GM18868 (cell line): ENCODE measurements around the gene OPA3.

Experiments
- ATAC-seq: cut with Tn5 transposase; IDR thresholded peaks from one replicate; pipeline ENCODE4 v1.9.1; 2021; ENCODE audit warnings: mild to moderate bottlenecking, moderate library complexity; ENCODE audit not compliant: unreplicated experiment

OPA3 gene

GRCh38 chr19:45568732-45569131, 15.9 kb downstream of the OPA3 start:
- no peak for ATAC-seq

- ATAC-seq: no peak
These were observed 17.0 kb downstream of the OPA3 start for GRCh38 chr19:45567609-45568008.

DNA sequence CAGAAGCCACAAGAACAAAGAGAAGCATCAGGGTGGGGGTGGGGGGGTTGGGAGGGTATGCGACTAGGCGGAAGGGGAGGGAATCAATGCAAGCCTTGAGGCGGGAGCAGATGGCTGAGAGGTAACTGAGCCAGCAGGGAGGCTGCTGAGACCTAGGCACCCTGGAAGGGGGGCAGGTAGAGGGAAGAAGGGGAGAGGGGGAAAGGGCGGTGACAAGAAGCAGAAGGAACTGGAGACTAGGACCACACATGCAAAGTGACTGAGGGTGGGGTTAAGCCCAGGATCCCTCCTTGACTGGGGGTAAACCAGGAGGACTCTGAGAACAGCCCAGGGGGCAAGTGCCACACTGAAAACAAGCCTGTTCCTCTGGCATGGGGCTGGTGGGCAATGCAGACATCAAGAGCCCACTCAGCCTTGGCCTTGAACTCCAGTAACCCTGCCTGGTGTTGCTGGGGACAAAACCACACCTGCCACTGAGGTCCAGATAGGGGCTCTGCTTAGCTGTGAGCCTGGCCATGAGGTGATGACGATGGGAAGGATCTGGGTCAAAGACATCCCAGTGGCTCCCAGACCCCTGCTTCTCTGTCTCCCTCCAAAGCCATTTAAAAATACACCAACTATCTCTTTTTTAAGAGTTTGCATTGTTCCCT, 20.3 kb downstream of the OPA3 start:
- no peak for ATAC-seq

DNA sequence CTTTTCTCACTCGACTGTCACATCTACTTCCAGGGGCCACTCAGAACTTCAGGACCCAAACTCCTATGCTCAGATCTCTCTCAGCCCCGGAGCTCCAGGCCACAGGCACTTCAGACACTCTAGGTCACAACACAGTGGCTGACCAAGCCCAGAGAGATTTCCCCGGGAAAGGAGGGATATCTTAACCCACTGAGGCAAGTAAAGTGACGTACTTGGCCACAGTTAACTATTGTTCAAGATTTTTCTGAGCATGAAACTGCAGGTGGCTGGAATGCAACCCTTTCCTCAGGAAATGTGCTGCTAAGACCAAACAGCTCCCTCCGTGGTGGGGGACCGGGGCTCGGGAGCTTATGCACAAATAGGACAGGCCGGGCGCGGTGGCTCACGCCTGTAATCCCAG, 23.9 kb downstream of the OPA3 start:
- no peak for ATAC-seq

GRCh38 chr19:45560038-45560437, 24.6 kb downstream of the OPA3 start:
- no peak for ATAC-seq

GRCh38 chr19:45558399-45558878, 26.2 kb downstream of the OPA3 start:
- no peak for ATAC-seq

DNA sequence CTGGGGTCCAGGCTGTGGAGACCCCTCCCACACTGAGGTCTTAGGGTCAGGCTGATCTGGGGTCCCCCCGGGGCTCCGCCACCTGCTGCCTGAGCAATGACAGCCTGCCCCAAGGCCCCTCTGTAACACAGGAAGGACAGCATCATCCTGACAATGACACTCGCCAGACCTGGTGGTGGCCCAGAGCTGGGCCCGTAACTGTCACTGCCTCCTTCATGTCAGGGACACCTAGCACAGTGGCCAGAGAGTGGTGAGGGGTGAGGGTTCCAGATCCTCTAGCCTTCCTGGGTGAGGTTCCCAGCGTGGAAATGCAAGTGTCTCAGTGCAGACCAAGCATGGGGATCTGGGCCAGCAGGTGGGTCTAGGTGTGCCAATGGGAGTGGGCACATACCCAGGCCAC, 27.8 kb downstream of the OPA3 start:
- no peak for ATAC-seq

GRCh38 chr19:45554481-45554880, 30.1 kb downstream of the OPA3 start:
- no peak for ATAC-seq

GRCh38 chr19:45553464-45553863, 31.1 kb downstream of the OPA3 start:
- ATAC-seq: no peak

DNA sequence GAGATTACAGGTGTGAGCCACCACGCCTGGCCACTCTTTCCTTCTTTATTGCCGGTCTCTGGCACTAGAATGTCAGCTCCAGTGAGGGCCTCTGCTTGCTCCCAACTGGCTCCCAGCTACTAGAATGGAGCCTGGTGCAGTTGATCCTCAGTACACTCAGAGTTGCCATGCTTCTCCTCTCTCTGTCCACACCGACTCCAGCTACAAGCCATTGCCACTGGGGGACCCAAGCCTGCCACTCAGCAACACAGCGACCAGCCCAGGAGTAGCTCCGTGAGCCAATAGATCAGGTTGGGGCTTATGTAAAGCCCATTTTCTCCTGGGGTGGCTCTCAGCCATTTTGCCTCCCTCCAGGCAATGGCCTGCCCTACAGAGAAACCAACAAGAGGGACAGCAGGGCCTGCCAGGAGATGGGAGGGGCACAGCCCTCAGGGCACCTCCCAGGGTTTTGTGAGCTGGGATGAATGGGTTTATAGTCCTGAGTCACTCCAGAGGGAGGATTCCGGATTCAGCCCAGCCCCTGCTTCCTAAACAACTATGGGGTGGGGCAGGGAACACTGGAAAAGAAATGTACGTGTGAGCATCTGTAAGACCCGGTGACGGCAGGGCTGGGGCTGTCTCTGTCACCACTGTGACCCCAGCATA, 36.5 kb downstream of the OPA3 start:
- ATAC-seq: no peak

GRCh38 chr19:45547211-45547770, 37.3 kb downstream of the OPA3 start:
- ATAC-seq: no peak

DNA sequence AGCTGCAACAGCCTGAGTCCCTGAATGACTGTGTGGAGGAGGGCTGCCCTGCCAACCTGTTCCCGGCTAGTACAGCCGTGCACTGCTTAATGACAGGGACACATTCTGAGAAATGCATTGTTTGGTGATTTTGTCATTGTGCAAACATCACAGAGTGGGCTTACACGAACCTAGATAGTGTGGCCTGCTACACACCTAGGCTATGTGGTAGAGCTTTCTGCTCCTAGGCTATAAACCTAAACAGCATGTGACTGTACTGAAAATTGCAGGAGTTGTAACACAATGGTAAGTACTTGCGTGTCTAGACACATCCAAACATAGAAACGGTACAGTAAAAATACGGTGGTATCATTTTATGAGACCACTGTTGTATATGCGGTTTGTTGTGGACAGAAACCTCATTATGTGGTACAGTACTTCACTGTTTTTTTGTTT, 42.4 kb downstream of the OPA3 start:
- ATAC-seq: no peak

GRCh38 chr19:45539459-45539858, 45.1 kb downstream of the OPA3 start:
- no peak for ATAC-seq

DNA sequence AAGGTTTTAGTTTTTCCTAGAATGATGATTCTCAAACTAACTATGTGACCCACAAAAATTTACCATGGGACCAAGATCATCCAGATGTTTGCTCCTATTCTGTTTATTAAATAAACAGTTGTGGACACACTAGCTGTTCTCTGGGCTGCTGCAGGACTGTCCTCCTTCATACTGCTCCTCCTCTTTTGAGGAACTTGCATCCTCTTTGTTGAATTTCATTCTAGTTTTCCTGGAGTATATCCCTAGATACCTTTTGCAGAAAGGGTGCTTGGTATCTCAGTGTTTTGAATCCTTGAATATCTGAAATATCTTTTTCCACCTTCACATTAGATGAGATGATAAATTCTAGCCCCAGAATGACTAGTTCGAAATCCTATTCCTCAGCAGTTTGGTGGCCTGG, 53.3 kb downstream of the OPA3 start:
- ATAC-seq: no peak

GRCh38 chr19:45529420-45529785, 55.2 kb downstream of the OPA3 start:
- ATAC-seq: no peak

GRCh38 chr19:45528744-45529419, 55.7 kb downstream of the OPA3 start:
- ATAC-seq: no peak

DNA sequence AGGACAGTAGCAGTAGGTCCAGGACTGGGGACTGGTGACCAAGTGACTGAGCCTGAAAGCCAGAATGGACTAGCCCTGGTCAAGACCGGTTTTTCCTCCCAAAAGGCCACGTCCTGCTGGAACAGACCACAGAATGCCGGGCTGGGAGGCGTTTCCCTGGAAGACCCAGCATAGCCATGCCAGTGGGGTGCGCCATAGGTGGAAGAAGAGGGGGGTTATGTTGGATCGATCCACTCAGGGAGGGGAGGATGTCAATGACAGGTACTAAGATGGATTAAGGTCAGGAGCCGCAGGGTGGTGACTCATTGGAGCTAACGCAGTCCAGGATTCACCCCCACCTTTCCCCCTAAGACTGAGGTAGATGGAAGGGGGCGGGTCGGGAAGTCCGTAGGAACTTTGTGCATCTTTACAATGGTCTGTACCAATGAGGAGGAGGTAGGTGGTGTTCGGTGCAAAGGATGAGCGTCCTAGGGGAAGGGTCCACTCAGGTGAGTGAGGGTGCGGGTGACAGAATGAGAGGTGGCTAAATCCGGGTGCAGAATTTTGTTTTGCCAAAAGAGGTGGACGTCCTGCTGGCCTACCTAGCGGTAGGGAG, 56.4 kb downstream of the OPA3 start:
- ATAC-seq: no peak

GRCh38 chr19:45527731-45528130, 56.9 kb downstream of the OPA3 start:
- ATAC-seq: no peak

- ATAC-seq: no peak
These were observed 57.6 kb downstream of the OPA3 start for GRCh38 chr19:45526971-45527370.

DNA sequence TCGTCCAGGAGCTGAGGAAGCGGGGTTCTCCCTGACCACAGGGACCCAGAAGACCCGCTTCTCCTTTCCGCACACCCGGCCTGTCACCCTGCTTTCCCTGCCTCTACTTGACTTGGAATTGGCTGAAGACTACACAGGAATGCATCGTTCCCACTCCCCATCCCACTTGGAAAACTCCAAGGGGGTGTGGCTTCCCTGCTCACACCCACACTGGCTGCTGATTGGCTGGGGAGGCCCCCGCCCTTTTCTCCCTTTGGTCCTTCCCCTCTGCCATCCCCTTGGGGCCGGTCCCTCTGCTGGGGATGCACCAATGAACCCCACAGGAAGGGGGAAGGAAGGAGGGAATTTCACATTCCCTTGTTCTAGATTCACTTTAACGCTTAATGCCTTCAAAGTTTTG, 58.5 kb downstream of the OPA3 start:
- ATAC-seq: no peak

GRCh38 chr19:45524575-45525129, 60.0 kb downstream of the OPA3 start:
- ATAC-seq: no peak
